ENCODE data around the gene CTXND1.

The CTXND1 gene

DNA sequence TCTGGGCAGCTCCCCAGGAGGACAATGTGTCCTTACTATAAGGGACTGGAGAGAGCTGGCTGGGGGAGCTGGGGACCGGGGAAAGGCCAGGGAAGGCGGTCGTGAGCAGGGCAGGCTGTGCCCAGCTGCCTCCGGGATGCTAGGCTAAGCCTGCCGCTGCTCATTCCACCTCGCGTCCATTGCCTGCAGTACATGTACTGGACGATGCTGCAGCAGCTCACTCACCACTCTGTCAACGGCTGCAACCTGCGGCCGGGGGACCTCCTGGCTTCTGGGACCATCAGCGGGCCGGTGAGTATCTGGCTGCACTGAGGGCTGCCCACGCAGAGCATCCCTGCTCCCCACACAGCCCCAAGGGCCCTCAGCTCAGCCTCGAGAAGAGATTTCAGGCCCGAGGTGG, 72.1 kb downstream of the CTXND1 start:
- Histone ChIP-seq H3K36me3 (ENCODE audit: control insufficient read depth, insufficient read depth, low read length) (peaks cover 10% of the 10 kb centered on the region), H3K27me3 (replicated peaks; ENCODE audit: control insufficient read depth, insufficient read depth, low read length) (no peaks in the 10 kb centered on the region), H3K4me3 (replicated peaks; ENCODE audit: low read depth, low read length) (no peak overlapping the region)
- TF ChIP-seq, protein P1, sequence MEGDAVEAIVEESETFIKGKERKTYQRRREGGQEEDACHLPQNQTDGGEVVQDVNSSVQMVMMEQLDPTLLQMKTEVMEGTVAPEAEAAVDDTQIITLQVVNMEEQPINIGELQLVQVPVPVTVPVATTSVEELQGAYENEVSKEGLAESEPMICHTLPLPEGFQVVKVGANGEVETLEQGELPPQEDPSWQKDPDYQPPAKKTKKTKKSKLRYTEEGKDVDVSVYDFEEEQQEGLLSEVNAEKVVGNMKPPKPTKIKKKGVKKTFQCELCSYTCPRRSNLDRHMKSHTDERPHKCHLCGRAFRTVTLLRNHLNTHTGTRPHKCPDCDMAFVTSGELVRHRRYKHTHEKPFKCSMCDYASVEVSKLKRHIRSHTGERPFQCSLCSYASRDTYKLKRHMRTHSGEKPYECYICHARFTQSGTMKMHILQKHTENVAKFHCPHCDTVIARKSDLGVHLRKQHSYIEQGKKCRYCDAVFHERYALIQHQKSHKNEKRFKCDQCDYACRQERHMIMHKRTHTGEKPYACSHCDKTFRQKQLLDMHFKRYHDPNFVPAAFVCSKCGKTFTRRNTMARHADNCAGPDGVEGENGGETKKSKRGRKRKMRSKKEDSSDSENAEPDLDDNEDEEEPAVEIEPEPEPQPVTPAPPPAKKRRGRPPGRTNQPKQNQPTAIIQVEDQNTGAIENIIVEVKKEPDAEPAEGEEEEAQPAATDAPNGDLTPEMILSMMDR (IDR thresholded peaks at IDR 0.05; ENCODE audit: insufficient read depth, low read length, poor library complexity, severe bottlenecking): no peak
- DNase-seq (ENCODE audit: extremely low read depth, insufficient read length): no peak

DNA sequence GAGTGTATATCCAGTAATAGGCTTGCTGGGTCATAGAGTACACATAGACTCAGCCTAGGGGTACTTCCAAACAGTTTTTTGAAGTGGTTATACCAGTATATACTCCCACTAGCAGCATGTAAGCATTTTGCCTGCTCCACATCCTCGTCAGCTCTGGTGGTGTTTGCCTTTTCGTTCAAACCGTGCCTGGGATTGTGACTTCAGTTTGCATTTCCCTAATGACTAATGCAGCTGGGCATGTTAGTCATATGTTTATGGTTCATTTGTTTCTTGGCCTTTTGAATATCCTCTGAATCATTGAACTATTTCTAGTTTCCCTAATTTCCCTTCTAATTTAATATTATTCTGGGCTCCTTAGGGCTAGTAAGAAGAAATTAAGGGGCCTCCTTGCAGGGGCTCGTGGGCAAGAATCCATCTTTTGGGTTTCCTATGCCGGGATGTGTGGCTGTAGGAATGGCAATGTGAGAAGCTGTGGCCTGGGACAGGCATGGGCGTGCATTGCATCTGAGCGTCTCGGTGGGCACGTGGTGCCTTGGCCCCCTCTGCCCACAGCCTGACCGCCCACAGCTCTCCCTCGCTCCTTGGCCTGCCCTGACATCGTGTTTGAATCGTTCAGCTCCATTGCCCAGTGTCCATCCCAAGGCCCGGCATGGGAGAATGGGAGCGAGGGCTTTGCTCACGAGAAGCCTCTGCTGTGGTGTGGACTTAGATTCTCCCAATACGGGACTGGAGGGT, 72.8 kb downstream of the CTXND1 start:
- Histone ChIP-seq H3K4me3 (replicated peaks; ENCODE audit: low read depth, low read length) (no peak overlapping the region), H3K27me3 (replicated peaks; ENCODE audit: control insufficient read depth, insufficient read depth, low read length) (no peaks in the 10 kb centered on the region), H3K36me3 (ENCODE audit: control insufficient read depth, insufficient read depth, low read length) (peaks cover 13% of the 10 kb centered on the region)
- no peak for DNase-seq (ENCODE audit: extremely low read depth, insufficient read length)
- TF ChIP-seq, protein P1 (IDR thresholded peaks at IDR 0.05; ENCODE audit: insufficient read depth, low read length, poor library complexity, severe bottlenecking): no peak

DNA sequence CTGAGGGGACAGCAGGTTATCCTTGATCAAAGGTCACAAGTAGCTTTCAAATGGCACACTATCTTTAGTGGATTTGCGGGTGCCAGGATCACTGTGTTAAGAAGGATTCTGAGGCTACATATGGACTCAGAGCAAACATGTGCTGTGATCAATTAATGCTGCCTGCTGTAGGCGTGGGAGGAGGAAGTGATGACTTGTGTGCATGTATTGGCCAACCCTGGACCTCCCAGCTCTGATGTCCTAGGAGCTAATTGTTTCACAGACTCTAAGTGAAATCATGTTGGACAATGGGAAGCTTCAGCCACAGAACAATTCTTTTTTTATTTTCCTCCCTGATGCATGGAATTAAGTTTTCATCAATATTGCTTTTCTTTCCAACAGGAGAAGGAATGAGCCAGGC, 74.9 kb downstream of the CTXND1 start:
- peaks cover 17% of the 10 kb centered on the region for H3K36me3 ChIP-seq (ENCODE audit: control insufficient read depth, insufficient read depth, low read length)
- no peak overlapping the region for H3K4me3 ChIP-seq (replicated peaks; ENCODE audit: low read depth, low read length)
- no peaks in the 10 kb centered on the region for H3K27me3 ChIP-seq (replicated peaks; ENCODE audit: control insufficient read depth, insufficient read depth, low read length)
- TF ChIP-seq, protein P1 (IDR thresholded peaks at IDR 0.05; ENCODE audit: insufficient read depth, low read length, poor library complexity, severe bottlenecking): no peak
- DNase-seq (ENCODE audit: extremely low read depth, insufficient read length): no peak

DNA sequence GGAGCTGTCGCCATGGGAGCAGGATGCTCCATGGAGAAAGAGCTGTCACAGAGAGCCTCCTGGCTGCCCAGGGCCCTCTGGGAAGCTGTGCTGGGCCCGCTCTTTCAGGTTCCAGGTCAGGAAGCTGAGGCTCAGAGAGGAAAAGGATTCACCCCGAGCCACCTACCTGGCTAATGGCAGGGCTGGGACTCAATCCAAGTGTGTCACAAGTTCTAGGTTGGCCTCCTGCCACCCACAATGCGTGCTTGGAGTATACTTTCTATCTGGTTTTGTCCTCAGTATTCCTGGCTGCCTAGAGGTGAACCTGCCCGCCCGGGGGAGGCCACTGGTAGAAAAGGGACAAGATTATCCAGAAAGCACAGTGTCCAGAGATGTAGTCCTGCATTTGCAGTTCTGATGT, 75.6 kb downstream of the CTXND1 start:
- Histone ChIP-seq H3K27me3 (replicated peaks; ENCODE audit: control insufficient read depth, insufficient read depth, low read length) (no peaks in the 10 kb centered on the region), H3K36me3 (ENCODE audit: control insufficient read depth, insufficient read depth, low read length) (peaks cover 17% of the 10 kb centered on the region), H3K4me3 (replicated peaks; ENCODE audit: low read depth, low read length) (no peak overlapping the region)
- DNase-seq (ENCODE audit: extremely low read depth, insufficient read length): no peak
- TF ChIP-seq, protein P1 (IDR thresholded peaks at IDR 0.05; ENCODE audit: insufficient read depth, low read length, poor library complexity, severe bottlenecking): no peak

DNA sequence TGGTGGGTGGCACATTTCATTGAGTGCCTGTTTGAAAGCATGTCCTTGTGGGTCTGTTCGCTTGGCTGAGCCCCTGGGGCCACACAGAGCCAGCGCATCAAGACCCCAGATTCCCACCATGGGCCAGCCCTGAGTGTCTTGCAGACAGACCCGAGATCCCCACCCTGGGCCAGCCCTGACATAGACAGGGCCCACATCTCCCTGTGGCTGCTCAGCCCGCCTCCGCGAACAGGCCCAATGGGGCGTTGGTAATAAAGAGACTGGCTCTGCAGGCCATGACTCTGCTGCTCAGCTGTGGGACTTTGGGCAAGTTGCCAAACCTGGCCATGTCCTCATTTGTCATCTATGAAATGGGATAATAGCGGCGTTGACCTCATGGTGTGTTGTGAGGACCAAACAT, 76.6 kb downstream of the CTXND1 start:
- Histone ChIP-seq H3K4me3 (replicated peaks; ENCODE audit: low read depth, low read length) (no peak overlapping the region), H3K36me3 (ENCODE audit: control insufficient read depth, insufficient read depth, low read length) (peaks cover 15% of the 10 kb centered on the region), H3K27me3 (replicated peaks; ENCODE audit: control insufficient read depth, insufficient read depth, low read length) (no peaks in the 10 kb centered on the region)
- DNase-seq (ENCODE audit: extremely low read depth, insufficient read length): no peak
- TF ChIP-seq, protein P1 (IDR thresholded peaks at IDR 0.05; ENCODE audit: insufficient read depth, low read length, poor library complexity, severe bottlenecking): no peak

All from GM06990 (cell line).